Body of pancreas (tissue), 4 donors: Measurements from ENCODE around the gene PNPLA5. TPM values are rescaled to one million over a fixed set of nuclear protein-coding genes. Genes with fewer than 3 reads are reported as not detected.

Experiments used
- ATAC-seq: fragments of 150-250 bp; one replicate; pipeline ENCODE4 v1.9.1; 2016
- DNase-seq, 4 donors: peaks; one replicate each; pipeline ENCODE4 v3.0.0-alpha.2; 2019
- H3K27ac ChIP-seq, 4 donors: fragments of 200-600 bp; sonication (generic); 1 replicate in 3 of 4; 2 replicates in 1 of 4; pipeline versions ENCODE4 v1.5.1 to v1.6.1; 2016 to 2019; ENCODE audit warnings: mild to moderate bottlenecking in 1 of 4, mixed read lengths in 1 of 4, moderate library complexity in 1 of 4
- H3K27me3 ChIP-seq, 2 donors: fragments of 200-600 bp; sonication (generic); one replicate each; pipeline ENCODE4 v1.6.0; 2016; ENCODE audit warnings: mild to moderate bottlenecking in 1 of 2
- H3K36me3 ChIP-seq, 2 donors: fragments of 200-600 bp; sonication (generic); replicated peaks in 1 of 2; 2 replicates each; pipeline ENCODE4 v1.5.1; 2016; ENCODE audit warnings: low read depth in 2 of 2; ENCODE audit not compliant: insufficient read depth in 1 of 2
- H3K4me1 ChIP-seq: fragments of 200-600 bp; sonication (generic); one replicate; pipeline ENCODE4 v1.6.0; 2016
- H3K4me3 ChIP-seq, 2 donors: fragments of 200-600 bp; sonication (generic); 1 replicate in 1 of 2; 2 replicates in 1 of 2; pipeline ENCODE4 v1.5.1; 2016 to 2019
- H3K9me3 ChIP-seq, 3 donors: fragments of 200-600 bp; sonication (generic); 1 replicate in 2 of 3; 2 replicates in 1 of 3; pipeline ENCODE4 v1.5.1; 2016
- POLR2A ChIP-seq, 3 donors: fragments of 450-650 bp; IDR thresholded peaks; one replicate each; pipeline ENCODE4 v1.6.1; 2016; ENCODE audit warnings: antibody characterized with exemption in 3 of 3, mild to moderate bottlenecking in 2 of 3
- WGBS, 2 donors: methylation state at CpG; one replicate each; pipeline ENCODE4 v1.1.5; 2017; 5-methylcytosine and 5-hydroxymethylcytosine counted together
- intact Hi-C: fragments of 100-400 bp; cut with DNase I; formaldehyde crosslinking; loops from one replicate; pipeline ENCODE4 v1.15.1; 2023
- total RNA-seq, 2 donors: library from RNA; depleted of rRNA; stranded (reverse); fragments of >200 nt; gene quantifications; one replicate each; pipeline ENCODE4 v1.1.0, GENCODE V29; 2016
- TF ChIP-seq, protein P1 (sequence below), 7 experiments: fragments of 450-650 bp in 4 of 7; fragments of 200-600 bp in 3 of 7; sonication (generic) in 3 of 7; IDR thresholded peaks; one replicate each; pipeline ENCODE4 v1.5.1; 2016 to 2019; ENCODE audit warnings: antibody characterized with exemption in 7 of 7

PNPLA5 gene
- total RNA-seq, 2 donors from 2014 or later, result not detected

GRCh38 chr22:43831561-43832392 is 60.0 kb downstream of the PNPLA5 start:
- Histone ChIP-seq H3K27ac (no peak overlapping the region), H3K9me3 (no peaks in the 10 kb centered on the region), H3K27me3 (no peaks in the 10 kb centered on the region), H3K4me1 (no peaks in the 10 kb centered on the region), H3K4me3 (no peak overlapping the region), H3K36me3 (no peaks in the 10 kb centered on the region)
- no peak for TF ChIP-seq POLR2A (IDR thresholded peaks at IDR 0.05)
- TF ChIP-seq, protein P1, sequence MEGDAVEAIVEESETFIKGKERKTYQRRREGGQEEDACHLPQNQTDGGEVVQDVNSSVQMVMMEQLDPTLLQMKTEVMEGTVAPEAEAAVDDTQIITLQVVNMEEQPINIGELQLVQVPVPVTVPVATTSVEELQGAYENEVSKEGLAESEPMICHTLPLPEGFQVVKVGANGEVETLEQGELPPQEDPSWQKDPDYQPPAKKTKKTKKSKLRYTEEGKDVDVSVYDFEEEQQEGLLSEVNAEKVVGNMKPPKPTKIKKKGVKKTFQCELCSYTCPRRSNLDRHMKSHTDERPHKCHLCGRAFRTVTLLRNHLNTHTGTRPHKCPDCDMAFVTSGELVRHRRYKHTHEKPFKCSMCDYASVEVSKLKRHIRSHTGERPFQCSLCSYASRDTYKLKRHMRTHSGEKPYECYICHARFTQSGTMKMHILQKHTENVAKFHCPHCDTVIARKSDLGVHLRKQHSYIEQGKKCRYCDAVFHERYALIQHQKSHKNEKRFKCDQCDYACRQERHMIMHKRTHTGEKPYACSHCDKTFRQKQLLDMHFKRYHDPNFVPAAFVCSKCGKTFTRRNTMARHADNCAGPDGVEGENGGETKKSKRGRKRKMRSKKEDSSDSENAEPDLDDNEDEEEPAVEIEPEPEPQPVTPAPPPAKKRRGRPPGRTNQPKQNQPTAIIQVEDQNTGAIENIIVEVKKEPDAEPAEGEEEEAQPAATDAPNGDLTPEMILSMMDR (IDR thresholded peaks at IDR 0.05), result no peak
- DNase-seq, result no peak
- WGBS, 2 donors, result 81 to 88% methylated on average over 22 to 33 of the region's 33 CpGs
- intact Hi-C loops, result no loop called here
- no peak for ATAC-seq

- DNase-seq (no peak), ATAC-seq (no peak)
- no peaks in the 10 kb centered on the region for H3K4me1 ChIP-seq
- no peak overlapping the region for H3K4me3 ChIP-seq
- H3K36me3 ChIP-seq, result no peaks in the 10 kb centered on the region
- intact Hi-C loops, result no loop called here
- TF ChIP-seq, protein P1 (IDR thresholded peaks at IDR 0.05), result no peak
- TF ChIP-seq POLR2A (IDR thresholded peaks at IDR 0.05), result no peak
- no peaks in the 10 kb centered on the region for H3K9me3 ChIP-seq
- no peak overlapping the region for H3K27ac ChIP-seq
- H3K27me3 ChIP-seq, result no peaks in the 10 kb centered on the region
- WGBS, 2 donors, result 46 to 48% methylated on average over 12 of the region's 12 CpGs
These were observed 60.8 kb downstream of the PNPLA5 start for GRCh38 chr22:43830931-43831560.

DNA sequence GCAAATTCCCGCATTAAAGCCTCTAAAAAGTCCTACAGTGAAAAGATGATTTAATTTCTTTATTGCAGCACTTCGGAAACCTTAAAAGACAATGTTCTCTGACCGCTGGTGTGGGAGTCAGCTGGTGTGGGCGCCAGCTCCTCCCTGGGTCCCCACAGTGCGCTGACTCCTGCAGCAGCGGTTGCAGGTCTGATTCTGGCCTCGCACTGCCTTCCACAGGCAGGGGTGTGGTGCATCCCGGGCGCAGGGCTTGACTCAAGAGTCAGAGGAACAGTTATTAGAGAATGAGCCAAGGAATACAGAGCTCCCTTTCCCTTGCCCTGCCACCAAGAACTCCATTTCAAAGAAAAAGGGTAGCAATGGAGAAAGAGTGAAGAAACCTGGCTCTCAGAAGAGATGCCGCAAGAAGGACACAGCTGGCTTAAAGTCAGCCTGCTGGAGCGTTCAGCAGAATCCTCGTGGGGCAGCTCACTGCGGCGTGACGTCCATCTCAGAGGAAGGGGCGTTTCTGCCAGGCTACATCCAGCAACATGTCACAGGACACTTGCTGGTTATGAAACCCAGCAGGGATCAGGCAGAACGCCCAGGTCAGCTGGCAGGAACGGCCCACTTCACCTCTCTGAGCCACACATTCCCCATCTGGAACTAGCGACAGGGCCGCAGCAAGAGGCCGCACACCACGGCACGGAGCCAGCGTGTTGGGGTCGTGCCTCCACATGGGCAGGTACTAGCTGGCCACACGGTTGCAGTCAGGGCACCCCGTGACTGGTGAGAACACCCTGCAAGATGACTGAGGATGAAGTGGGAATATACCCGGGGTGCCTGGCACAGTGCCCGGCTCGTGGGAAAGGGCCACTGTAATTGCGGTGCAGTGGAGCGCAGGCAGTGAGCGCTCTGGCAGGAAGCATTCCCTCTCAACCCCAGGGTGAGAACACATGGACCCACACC is 61.6 kb downstream of the PNPLA5 start:
- H3K9me3 ChIP-seq, result no peaks in the 10 kb centered on the region
- DNase-seq (peak in 1 of 4 donors; percentile 32), ATAC-seq (peak; percentile 36)
- H3K36me3 ChIP-seq, result no peaks in the 10 kb centered on the region
- 60 to 66% methylated on average over 23 to 33 of the region's 33 CpGs for WGBS, 2 donors
- intact Hi-C loops, result loop anchor here (5.0 kb wide), 1 partner anchor 438 kb away; no protein-coding TSS in a partner anchor
- no peak overlapping the region for H3K27ac ChIP-seq
- TF ChIP-seq, protein P1 (IDR thresholded peaks at IDR 0.05), result no peak
- TF ChIP-seq POLR2A (IDR thresholded peaks at IDR 0.05), result no peak
- no peaks in the 10 kb centered on the region for H3K4me1 ChIP-seq
- H3K27me3 ChIP-seq, result no peaks in the 10 kb centered on the region
- no peak overlapping the region for H3K4me3 ChIP-seq

Other genes starting within 250 kb of the PNPLA5 start
- 1 to 10 TPM; 4.0 to 4.4 TPM for gene EFCAB6, start 79.7 kb downstream of the PNPLA5 start, total RNA-seq
- under 1 TPM in 1 of 2 donors, not detected in 1; 0.26 TPM for gene SULT4A1, start 29.5 kb downstream of the PNPLA5 start, total RNA-seq
- under 1 TPM; 0.66 to 0.78 TPM for gene PNPLA3, start 31.8 kb upstream of the PNPLA5 start, total RNA-seq
- gene SAMM50, start 63.4 kb upstream of the PNPLA5 start, total RNA-seq, result 10 to 100 TPM; 10.2 to 20.2 TPM
- gene PARVB, start 132.3 kb upstream of the PNPLA5 start, total RNA-seq, result 1 to 10 TPM; 7.3 to 9.2 TPM